COR-L47 (cell line): Measurements from ENCODE around the gene DNAJB2.
A peak's percentile ranks its signal among the peaks of the same experiment; 100 is the strongest.

Source experiments
- DNase-seq: peaks from one replicate; lab custom pipeline; 2025; lab: John Stamatoyannopoulos, UW

The DNAJB2 gene

DNA sequence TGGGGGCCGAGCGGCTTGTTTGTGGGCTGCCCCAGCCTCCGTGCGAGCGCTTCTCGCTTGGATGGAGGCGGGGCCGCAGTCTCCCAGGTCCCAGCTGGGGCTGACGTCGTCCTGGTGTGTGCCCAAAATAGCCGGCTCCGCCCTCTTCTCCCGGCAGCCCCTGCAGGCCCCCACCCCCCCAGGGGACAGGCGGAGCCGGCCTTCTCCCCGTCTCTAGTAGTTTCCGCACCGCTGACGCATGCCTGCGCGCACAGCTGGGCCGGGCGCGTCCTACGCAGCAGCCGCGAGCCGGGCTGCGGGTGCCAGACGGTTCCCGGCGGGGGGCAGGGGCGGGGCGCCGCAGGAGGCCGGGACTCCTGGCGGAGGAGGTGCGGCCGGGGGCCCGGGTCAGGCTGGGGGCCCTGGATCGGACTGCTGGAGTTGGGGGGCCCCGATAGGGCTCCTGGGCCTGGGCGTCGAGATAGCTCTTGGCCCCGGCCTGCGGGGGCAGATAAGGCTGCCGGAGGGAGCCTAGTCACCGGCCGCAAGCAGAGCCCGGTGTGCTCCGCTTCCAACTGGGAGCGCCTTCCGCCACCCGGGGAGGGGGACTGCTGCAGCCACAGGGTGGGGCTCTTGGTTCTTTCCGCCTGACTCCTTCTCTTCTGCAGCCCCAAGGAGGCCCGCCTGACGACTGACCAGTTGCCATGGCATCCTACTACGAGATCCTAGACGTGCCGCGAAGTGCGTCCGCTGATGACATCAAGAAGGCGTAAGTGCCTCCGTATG is at the start of gene DNAJB2:
Gene DNAJB2 (plus strand): TSS at position 216 of the 765 bp plus-strand sequence. CDS start 468 bp downstream, at position 684.
- peak; percentile 98 for DNase-seq

DNA sequence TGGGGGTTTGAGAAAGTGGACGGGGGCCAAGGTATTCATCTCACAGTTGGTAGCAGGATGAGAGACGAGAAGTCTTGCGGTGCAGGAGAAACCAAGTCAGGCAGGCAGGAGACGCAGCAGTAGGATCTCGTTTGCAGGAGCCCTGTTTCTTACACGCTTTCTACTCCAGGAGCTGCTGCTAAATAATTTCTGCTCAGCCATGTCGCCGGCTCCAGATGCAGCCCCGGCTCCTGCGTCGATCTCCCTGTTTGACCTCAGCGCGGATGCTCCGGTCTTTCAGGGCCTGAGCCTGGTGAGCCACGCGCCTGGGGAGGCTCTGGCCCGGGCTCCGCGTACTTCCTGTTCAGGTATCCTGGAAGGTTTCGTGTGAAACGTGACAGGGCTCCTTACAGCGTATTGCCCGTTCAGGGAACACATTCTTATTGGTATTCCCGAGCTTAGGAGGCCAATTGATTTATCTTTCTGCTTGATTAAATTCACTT is 49.1 kb upstream of the DNAJB2 start:
- DNase-seq: peak; percentile 16

DNA sequence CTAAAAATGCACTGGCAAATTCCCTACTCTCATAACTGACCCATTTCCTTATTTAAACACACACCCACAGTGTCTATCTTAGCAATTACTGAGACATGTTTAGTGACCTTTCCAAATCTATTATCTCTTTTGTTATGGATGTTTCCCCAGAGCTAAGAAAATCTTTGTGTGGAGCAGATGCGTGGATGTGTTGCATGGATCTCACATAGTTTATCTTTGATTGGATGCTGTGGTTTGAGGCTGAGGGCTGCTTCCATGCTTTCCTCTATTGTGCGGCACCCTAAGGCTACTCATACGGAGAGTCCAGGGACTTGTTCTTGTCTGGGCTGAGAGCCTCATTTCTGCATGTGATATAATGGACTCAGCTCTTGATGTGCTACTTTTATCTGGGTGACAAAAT is 44.8 kb upstream of the DNAJB2 start:
- no peak for DNase-seq

DNA sequence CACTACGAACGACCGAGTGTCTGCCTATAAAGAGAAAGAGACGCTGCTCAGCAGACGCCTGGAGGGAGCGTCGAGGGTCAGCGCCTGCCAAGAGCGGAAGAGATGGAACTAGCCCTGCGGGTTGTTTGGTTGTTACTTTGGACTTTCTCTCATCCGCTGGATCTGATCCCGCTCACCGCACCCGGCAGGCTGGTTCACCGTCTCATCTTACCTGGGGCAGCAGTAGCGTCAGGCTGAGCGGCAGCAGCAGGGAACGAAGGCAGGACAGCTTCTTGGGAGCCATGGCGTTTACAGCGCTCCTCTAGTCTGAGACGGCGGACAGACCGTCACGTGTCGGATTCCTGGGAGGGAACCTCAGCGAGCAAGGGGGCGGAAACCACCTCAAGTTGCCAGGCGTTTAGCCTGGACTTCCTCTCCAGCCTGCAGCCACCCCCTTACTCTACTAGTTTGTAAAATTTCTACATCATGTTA is 35.8 kb upstream of the DNAJB2 start:
- no peak for DNase-seq

DNA sequence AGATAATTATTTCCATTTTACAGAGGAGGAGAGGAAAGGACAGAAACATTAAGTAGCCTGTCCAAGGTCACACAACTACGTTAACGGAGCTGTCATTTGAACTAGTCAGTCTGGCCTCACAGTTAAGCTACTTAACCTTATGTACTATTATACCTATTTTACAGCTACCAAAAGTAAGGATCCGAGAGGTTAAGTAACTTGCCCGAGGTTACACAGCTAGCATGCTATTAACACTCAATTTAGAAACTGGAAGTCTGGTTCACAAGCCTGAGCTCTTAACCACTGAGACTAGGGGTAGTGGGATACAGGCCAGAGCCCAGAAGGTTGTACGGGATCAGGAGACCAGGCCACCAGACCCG is 34.4 kb upstream of the DNAJB2 start:
- DNase-seq: no peak

DNA sequence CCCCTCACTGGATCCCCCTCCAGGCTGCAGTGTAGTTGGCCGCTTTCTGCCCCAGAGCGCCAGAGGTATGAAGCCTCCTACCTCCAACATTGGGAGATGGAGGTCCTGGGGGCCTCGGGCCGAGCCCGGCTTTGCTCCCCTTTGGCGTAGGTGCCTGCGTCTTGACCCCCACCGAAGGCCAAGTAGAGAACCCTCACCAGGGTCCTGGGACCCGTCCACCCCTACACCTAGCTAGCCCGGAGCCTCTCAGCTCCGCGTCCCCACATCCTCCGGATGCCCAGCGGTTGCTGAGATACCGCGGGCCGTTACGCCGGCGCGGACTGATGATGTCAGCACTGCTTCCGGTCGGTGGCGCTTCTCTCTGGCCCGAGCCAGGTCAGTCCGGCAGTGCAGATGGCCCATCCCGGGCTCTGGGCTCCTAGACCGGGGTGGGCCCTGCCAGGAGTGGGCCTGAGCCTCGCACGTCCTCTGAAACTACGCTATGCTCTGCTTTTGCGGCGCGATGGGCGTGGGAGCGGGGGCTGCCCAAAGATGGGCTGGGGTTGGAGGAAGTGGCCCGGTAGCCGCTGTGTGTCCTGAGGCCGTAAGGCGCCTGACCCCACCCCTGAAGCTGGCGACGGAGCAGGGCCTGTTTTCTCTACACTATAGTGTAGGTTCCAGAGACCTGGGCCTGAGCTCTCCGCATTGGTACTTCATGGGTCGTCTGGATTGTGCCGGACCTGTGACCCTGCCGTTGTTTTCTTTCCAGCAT is 33.8 kb upstream of the DNAJB2 start, which contains the start of the genes GLB1L and STK16:
Gene GLB1L (minus strand): TSS at position 297 of the 751 bp plus-strand sequence. CDS start 1,871 bp downstream, outside the sequence.
Gene STK16 (plus strand): TSS at position 332 of the 751 bp plus-strand sequence. CDS start 521 bp downstream, outside the sequence.
- peak; percentile 86 for DNase-seq

DNA sequence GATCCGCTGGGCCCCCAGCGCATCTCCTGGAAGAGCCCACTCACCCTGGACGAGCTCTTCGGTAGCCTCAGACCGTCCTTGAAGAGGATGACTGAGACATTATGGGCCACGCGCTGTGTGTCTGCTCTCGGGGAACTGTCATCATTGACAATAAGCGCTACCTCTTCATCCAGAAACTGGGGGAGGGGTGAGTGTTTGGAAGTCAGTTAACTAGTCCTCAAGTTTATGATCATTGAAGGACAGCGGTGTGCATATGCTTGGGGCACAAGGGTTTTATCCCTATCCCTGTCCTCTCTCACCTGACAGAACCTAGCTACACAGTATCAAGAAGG is 33.3 kb upstream of the DNAJB2 start:
- no peak for DNase-seq

DNA sequence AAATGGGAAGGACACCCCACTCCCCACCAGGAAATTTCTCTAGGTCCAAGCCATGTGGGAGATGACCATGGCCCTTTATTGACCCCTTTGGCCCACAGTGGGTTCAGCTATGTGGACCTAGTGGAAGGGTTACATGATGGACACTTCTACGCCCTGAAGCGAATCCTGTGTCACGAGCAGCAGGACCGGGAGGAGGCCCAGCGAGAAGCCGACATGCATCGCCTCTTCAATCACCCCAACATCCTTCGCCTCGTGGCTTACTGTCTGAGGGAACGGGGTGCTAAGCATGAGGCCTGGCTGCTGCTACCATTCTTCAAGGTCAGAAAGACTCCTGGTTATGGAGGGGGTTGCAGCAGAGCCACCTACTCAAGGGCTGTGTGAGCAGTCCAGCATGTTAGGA is 32.6 kb upstream of the DNAJB2 start:
- no peak for DNase-seq

DNA sequence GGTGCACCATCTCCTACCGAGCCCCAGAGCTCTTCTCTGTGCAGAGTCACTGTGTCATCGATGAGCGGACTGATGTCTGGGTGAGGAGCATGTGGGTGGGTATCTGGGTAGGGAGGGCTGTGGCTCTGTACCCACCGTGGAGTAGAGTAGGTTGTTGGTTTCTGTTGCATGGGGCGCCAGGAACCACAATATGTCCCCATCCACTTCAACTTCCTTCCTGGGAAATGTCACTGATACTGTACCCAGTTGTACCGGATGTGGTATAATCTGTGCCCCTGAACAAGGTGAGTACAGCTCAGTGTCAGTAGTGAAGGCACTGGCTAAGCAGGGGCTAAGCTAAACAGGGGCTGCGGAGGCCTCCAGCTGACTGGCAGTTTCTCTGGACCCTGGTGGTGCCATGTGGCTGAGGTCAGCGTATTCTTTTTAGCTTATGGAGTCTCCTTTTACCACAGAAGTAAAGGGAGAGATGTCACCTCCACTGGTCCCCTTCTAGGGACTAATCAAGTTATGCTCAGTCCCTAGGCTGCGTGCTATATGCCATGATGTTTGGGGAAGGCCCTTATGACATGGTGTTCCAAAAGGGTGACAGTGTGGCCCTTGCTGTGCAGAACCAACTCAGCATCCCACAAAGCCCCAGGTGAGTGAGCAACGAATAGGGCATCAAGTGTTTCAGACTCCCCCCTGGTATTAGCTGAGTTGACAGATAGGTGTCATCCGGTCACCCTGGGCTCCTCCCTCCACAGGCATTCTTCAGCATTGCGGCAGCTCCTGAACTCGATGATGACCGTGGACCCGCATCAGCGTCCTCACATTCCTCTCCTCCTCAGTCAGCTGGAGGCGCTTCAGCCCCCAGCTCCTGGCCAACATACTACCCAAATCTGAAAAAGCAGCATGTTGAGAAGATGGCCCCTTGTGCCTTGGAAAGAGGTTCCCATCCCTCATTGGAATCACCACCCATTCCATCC is 31.2 kb upstream of the DNAJB2 start:
- DNase-seq: no peak

DNA sequence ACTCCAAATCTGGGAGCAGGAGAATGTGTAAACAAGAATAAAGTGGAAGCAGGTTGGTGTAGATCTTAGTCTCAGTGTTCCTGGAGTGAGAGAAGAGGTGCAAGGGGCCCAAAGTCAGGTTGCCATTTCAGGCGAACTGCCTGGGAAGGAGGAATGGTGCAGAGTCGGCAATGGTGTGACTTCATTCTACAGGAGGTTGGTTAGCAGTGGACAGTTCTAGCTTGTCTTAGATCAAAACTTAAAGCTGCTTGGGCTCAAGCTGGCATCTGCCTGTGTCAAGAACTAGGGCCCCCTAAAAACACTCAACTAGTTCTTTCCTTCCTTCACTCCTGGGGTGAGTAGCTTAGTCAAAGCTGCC is 30.3 kb upstream of the DNAJB2 start:
- no peak for DNase-seq

DNA sequence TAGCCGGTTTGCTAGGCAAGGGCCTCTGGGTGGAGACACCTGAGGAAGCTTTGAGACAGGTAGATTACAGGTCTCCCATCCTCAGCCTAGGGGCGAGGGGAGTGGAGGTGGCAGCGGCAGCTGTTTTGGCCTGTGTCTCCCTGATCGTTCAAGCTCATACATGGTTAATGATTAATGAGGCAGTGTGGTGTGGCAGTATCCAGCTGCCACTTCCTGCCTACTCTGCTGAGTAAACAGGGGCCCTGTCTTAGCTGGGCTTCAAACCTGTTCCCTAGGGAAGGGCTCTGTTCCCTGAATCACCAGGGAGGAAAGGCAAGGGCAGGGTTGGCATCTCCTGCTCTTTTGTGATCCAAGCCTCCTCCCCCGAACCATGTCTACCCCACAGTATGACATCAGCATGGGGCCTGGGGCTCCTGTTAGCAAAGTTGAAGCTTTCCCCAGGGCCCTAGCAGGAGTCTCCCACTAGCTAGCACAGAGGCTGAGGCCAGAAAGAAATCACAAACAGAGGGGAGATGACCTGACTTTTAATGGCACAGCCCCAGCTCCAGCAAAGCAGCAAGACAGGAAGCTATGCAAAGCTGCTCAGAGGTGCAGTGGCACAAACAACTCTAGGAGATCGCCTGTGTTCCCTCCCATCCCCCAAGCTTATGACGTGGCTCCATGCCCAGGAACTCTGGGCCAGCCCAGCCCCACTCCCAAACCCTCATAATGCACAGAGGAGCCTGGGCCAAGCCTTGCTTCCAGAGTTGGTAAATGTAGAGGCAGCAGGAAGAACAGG is 29.8 kb upstream of the DNAJB2 start:
- peak; percentile 84 for DNase-seq

DNA sequence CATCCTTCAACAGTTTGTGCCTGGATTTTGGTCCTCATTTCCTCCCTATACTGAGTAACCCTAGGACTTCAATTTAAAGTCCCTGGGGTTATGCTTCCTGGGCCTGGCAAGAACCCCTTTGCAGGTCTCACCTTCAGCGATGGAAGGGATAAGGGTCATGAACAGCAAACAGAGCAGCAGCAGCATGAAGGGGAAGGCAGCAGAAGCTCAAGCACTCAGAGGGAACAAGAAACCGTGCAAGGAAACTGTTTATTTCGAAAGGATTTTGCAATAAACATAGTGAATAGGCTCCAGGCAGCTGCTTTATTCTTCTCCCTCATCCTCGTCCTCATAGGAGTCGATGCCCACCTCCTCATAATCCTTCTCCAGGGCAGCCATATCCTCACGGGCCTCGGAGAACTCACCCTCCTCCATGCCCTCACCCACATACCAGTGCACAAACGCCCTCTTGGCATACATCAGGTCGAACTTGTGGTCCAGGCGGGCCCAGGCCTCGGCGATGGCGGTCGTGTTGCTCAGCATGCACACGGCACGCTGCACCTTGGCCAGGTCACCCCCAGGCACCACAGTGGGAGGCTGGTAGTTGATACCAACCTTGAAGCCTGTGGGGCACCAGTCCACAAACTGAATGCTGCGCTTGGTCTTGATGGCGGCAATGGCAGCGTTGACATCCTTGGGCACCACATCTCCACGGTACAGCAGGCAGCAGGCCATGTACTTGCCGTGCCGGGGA is 29.0 kb upstream of the DNAJB2 start:
- DNase-seq: no peak

DNA sequence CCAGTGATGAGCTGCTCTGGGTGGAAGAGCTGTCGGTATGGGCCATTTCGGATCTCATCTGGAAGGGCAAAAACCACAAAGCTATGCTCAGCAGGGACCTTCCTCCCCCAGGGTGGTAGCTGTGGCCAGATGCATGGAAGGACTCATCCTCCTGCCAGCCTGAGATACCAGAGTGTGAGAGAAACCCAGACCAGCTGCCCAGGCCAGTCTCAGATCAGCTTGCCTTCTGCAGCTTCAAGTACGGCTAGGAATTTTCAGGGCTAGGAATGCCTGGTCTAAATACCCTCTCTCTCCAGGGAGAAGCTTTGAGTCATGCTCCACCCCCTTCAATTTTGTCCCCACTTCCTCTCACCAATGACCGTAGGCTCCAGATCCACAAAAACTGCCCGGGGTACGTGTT is 27.5 kb upstream of the DNAJB2 start:
- no peak for DNase-seq

DNA sequence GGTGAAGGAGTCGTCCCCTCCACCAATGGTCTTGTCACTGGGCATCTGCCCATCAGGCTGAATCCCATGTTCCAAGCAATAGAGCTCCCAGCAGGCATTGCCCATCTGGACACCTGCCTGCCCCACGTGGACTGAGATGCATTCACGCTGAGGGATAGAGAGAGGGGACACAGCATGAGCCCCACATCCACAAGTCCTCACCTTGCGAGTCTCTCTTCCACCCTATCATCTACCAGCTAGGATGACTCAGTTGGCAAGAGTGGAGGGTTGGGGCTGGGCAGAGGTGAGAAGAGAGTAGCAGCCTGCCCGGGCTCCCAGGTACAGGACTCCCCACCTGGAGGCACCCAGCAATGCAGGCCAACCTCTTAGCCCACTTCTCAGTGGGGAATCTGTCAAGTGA is 27.1 kb upstream of the DNAJB2 start:
- peak; percentile 76 for DNase-seq

DNA sequence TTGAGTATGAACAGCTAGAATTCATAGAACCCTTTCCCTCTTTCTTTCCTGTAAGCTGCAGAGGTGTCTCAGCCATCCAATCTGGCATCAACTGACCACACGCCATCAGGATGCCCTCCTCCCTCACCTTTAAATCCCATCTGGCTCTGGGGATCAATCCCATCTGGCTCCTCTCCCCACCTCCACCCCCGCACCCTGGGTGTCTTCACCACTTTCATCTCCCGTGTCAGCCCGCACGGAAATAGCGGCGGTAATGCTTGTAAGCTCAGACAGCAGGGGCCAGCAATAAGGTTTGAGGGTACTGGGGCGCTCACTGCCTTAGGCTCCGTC is 26.6 kb upstream of the DNAJB2 start:
- DNase-seq: no peak

DNA sequence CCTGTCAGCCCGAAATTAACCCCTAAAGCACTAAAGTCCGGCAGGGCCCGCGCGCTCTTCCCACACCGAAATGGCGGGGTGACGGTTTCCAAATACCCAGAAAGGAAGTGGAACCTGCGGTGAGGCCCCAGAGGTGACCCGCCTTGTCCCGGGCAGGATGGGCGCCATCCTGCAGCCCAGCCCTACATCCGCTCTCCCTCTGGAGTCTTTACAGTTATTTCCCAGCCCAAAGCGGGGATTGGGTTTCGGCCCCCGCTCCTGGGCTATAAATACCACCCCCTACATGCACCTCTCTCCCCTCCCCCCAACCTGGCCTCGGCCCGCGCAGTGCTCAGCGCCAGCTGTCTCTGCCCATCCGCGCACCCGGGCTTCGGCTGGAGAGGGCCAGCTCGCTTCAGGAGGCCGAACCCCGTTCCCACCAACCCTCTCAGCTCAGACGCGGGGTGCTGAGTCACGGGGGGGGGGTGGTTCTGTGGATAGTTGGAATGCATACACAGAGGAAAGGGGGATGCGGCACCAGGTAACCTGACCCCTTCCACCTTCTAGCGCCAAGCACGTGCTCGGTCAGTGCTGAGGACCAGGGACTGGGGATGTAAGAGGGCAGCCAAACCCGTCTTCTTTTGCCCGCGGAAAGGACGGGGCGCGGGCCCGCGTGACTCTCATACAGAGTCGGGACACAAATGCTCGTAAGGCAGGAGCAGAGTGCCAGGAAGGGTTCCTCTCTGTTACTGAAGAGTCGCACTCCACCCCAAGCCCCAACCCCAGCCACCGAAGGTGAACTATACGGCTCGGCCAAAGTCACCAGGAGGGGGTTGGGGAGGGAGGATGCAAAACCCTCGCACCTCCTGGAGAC is 26.0 kb upstream of the DNAJB2 start, which contains the start of gene TUBA4B:
Gene TUBA4B (plus strand): TSS at position 344 of the 853 bp plus-strand sequence. CDS start 165 bp downstream, at position 509.
- DNase-seq: peak; percentile 16

DNA sequence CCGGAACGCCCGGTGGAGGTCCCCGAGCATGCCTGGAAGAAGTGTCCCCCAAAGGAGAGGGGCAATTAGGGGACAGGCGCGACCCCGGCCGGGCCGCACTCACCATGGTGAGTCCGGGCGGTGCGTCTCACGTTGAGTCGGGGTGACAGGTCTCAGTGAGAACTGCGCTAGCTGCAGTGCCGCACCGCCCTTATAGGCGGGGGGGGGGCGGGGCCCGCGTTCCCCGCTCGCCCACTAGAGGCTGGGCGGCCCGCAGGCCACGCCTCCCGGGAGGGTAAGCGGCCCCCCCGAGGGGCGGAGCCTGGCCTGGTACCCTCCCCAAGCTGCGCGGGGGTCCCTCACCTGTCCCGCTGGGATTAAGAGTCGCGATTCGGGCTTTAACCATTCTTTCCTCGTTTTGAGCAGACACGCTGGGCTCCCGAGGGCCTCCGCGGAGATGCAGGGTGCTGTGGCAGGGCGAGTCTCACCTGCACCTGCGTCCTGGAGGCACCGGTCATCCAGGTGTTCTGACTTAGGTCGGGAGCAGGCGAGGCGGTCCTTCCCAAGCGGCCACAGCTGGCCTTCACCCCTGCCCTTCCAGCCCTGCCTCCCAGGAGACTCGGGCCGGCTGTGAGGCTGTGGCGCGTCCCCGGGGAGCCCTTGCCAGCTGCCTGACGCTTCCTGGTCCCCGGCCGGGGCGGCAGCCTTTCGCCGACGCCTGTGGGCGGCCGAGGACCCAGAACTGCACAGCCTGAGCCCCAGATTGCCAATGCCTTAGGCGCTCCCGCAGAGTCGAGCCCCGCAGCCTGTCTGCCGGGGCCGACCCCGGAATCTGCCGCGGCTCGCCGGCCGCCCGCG is 25.2 kb upstream of the DNAJB2 start, which contains the start of gene TUBA4A:
Gene TUBA4A (minus strand): TSS at position 166 of the 837 bp plus-strand sequence. CDS start 60 bp downstream, at position 106.
- DNase-seq: peak; percentile 79

DNA sequence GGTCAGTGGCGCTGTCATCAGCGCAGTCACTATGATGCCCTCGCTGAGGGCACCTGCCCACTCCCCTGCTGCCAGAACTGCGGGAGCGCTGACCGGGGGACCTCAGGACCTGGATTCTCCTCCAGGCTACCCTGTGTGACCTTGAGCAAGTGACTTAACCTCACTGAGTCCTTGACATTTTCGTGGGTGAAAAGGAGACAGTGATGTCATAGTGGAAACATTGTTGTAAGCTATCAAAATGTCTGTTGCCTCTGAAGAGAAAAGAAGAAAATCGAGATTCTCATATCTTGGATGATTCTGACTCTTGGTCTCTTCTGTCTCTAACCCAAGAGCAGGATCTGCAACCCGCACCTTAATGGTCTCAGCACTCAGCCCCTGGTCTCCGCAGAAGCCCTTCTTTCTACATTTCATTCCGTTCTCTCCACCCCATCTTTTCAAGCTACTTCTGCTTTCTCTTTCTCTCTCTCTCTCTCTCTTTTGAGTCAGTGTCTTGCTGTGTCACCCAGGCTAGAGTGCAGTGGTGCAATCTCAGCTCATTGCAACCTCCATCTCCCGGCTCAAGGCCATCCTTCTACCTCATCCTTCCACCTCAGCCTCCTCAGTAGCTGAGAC is 24.5 kb upstream of the DNAJB2 start:
- no peak for DNase-seq
